Stomach (tissue), 4 donors: ENCODE measurements around the gene ANLN.

Source experiments
- POLR2A ChIP-seq, 4 donors: fragments of 450-650 bp; IDR thresholded peaks; one replicate each; pipeline ENCODE4 v1.6.1; 2016; ENCODE audit warnings: antibody characterized with exemption in 4 of 4, control low read depth in 2 of 4, mild to moderate bottlenecking in 1 of 4, moderate library complexity in 1 of 4
- POLR2AphosphoS5 ChIP-seq, 3 donors: sonication (generic); formaldehyde crosslinking; IDR thresholded peaks; one replicate each; pipeline ENCODE4 v1.6.1; 2016; ENCODE audit warnings: antibody characterized with exemption in 3 of 3
- TF ChIP-seq, protein P1 (sequence below), 7 experiments: fragments of 450-650 bp in 4 of 7; fragments of 200-600 bp in 3 of 7; sonication (generic) in 3 of 7; IDR thresholded peaks; one replicate each; pipeline ENCODE4 v1.5.1; 2016 to 2019; ENCODE audit warnings: antibody characterized with exemption in 7 of 7, control low read depth in 2 of 7, mild to moderate bottlenecking in 1 of 7

DNA sequence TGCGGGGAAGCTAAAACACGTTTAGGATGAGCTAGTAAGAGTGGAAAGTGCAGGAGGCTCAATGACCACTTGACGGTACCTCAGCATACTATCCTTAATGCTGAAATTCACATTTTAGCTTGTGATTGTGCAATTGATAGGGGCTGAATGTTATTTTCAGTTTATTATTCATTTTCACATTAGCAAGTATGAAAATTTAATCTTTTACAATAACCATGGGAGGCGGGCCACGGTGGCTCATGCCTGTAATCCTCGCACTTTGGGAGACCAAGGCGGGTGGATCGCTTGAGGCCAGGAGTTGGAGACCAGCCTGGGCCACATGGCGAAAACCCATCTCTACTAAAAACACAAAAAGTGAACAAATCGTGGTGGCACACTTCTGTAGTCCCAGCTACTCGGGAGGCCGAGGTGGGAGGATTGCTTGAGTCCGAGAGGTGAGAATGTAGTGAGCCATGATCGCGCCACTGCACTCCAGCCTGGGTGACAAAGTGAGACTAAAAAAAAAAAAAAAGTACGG, 22.0 kb upstream of the ANLN start:
- TF ChIP-seq, protein P1, sequence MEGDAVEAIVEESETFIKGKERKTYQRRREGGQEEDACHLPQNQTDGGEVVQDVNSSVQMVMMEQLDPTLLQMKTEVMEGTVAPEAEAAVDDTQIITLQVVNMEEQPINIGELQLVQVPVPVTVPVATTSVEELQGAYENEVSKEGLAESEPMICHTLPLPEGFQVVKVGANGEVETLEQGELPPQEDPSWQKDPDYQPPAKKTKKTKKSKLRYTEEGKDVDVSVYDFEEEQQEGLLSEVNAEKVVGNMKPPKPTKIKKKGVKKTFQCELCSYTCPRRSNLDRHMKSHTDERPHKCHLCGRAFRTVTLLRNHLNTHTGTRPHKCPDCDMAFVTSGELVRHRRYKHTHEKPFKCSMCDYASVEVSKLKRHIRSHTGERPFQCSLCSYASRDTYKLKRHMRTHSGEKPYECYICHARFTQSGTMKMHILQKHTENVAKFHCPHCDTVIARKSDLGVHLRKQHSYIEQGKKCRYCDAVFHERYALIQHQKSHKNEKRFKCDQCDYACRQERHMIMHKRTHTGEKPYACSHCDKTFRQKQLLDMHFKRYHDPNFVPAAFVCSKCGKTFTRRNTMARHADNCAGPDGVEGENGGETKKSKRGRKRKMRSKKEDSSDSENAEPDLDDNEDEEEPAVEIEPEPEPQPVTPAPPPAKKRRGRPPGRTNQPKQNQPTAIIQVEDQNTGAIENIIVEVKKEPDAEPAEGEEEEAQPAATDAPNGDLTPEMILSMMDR (IDR thresholded peaks at IDR 0.05): no peak
- TF ChIP-seq POLR2A (IDR thresholded peaks at IDR 0.05) (no peak), POLR2AphosphoS5 (IDR thresholded peaks at IDR 0.05) (no peak)
